Dermis blood vessel endothelial cell (primary cell): ENCODE results near the gene RMND5A. TPM values are rescaled to one million over a fixed set of nuclear protein-coding genes. Genes with fewer than 3 reads are reported as not detected.
A peak's percentile ranks its signal among the peaks of the same experiment; 100 is the strongest.

Experiments used
- DNase-seq: peaks from one replicate; pipeline ENCODE4 v3.0.0; 2010
- total RNA-seq: library from RNA; depleted of rRNA; stranded (reverse); fragments of >200 nt; gene quantifications from 2 replicates; pipeline ENCODE4 v1.2.3, GENCODE V29; 2014

The RMND5A gene
- total RNA-seq, 1 donor from 2014 or later = 91.2 TPM

DNA sequence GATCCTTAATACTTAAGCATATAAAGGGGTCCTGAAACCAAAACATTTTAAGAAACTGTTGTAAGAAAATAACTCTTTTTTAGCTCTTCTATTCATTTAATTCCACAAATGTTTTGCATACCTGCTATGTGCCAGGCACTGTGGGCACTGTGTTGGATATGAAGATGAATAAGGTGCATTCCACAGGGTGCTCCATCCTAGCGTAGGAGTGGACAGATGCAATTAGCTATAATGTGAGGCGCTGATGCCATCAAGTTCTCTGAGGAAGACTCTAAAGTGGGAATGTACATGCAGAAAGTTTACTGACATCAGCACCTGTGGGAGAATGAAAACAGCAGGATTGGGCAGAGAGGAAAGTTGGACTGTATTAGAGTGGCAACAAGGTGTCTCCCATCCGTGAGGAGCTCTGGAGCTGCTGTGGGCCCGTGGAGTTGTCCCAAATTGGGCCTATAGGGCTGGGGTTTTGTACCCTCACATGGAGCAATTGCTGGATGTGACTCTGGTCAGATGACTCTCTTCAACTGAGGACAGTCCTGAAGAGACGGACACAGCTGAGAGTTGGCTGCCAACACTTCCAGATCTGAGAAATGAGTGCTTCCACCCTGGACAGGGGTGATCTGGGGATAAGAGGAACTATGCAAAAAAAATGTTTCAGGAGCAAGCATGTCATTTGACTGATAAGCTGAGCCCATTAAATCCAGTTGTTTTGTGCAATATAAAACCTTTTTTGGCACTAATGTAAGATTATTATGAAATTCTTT lies 48.3 kb downstream of the RMND5A start:
- DNase-seq = no peak

DNA sequence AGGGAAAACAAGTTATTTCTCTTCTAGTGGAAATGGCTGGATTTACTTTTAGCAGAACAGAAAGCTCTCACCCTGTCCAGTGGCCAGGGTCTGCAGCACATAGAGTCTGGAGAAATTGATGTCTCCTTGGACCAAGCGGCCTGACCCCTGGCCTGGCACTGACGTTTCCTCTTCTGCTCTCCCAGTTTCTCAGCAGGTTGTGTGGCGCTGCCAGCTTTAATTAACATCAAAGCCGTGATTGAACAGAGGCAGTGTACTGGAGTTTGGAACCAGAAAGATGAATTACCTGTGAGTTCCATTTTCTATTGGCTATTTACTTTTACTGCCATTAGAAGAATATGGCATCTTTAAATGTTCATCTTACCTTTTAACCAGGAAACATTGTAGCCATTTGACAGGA lies 49.7 kb downstream of the RMND5A start:
- no peak for DNase-seq

DNA sequence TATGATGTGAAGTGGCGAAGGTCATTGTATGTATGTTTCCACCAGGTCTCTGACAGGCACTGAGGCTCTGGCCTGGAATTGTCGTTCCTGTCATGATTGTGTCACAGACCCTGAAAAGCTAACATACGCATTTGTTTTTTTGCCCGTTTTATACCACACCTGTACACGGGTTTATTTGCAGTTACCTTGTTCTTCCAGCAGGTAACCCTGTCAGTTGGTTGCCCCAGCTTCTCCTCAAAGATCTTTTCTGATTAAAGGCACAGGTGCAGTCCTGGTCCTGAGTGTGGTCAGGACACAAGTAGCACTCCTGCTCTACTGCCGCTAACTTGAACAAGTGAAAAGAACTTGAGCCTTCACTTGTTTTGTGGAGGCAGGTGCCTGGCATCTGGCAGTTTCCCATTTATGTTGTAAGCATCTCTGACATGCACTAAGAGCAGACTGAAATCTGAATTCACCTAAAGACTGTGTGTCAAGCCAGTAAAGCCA lies 50.8 kb downstream of the RMND5A start:
- no peak for DNase-seq

DNA sequence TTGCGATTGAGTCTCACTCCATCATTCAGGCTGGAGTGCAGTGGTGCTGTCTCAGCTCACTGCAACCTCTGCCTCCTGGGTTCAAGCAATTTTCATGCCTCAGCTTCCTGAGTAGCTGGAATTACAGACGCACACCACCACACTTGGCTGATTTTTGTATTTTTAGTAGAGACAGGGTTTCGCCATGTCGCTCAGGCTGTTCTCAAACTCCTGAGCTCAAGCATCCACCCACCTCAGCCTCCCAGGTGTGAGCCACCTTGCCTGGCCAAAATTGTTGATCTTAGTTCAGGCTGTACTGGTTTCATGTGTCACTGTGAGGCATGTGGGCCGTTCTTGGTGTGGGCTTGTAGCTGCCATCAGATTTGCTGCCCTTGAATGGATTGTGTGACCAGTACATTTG lies 52.5 kb downstream of the RMND5A start:
- DNase-seq = no peak

DNA sequence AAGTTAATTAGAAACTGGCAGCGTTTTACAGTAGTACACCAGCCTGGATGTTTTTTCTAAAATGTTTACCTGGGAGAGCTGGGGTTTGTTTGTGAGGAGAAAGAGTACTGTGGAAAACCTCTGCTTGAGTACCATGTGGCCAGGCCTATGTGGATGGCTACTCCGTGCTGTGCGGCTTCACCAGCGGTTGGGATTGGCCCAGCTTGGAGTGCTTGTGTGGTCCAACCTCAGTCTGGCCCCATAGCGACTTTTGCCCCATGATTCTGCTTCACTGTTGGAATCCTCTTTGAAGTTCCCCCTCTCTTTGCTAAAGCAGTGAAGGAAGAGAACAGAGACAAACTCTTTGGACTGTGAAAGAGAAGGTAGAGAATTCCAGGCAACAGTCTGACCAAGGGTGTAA lies 54.8 kb downstream of the RMND5A start:
- DNase-seq = no peak

DNA sequence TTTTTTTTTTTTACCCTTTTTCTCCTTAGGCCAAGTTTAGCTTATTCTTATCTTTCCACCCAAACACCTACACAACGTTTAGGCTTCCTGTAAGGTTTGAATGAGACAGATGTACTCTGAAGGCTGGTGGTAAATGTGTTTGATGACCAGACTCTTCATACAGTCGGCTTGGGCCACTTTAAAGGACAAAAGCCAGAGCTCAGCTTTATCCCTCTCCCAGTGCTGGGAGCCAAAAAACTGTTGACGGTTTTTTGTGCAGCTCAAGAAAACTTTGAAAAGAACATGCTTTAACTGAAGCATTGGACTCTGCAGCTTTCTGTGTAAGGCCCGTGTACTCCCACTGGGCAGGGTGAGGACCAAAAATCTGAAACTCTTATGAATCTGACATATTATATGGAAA lies 55.2 kb downstream of the RMND5A start:
- DNase-seq = no peak

DNA sequence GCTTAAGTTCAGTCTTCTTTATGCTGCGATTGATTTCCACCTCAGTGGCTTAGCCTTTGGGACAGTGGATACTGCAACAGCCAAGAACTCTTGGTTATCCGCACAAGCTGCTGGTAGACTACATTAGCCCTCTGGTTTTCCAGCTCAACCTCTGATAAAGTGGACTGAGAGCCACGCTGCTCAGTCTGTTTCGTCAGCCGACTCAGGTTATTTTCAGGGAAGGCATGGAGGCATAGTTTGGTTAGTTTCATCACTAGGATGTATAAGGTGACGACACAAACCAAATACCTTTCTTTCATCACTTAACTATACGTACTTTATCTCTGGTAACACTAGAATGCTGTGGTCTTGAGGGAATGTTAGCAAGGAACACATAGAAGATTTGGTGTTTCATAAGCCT lies 56.4 kb downstream of the RMND5A start:
- DNase-seq = no peak

DNA sequence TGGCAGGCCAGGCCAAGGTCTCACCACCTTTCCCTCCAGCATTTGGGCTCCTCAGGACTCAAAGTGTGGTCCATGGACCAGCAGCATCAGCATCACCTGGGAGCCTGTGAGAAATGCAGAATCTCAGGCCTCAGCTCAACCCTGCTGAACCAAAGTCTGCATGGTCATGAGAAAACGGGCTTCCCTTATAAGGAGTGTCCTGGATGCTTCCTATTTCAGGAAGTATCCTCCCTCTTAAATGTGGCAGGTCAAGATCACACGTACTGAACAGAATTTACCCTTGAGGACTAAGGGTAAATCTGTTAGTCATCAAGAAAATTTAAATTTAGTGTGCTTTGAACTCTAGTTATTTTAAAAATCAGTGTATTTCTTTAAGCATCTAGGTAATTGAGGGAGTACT lies 58.9 kb downstream of the RMND5A start:
- DNase-seq = no peak

DNA sequence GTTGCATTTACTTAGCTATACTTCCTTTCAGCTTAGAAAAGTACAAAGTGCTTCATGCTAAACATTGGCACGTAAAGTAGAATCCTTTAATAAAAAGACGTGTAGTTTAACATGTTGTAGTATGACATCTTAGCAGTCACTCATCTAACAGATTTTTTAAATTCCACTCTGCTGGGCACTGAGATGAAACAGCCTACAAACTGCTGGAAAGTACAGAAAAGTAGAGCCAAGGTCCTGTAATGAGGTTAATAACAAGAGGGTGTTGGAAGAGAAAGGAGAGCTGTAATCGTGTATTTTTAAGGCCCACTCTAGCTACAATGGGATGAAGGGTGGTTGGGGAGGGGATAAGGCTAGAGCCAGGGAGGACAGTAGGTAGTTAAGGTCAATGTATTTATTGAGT lies 59.9 kb downstream of the RMND5A start:
- no peak for DNase-seq

DNA sequence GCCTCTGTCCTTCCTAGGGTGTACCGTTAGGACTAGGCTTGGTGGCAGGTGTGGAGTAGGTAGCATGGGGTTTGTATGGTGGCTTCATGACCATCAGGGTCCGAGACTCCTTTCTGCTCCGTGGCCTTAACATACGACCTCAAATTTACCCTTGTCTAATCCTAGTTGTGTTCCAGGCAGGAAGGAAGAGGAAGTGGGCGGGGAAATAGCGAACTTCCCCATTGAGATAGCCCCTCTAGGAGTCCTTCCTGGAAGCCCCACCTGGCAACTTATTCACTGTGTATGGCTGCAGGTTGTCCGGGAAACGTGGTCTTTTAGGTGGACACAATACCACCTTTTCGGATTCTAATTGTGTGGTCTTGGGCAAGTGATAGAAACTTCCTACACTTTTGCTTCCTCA lies 61.3 kb downstream of the RMND5A start:
- no peak for DNase-seq

DNA sequence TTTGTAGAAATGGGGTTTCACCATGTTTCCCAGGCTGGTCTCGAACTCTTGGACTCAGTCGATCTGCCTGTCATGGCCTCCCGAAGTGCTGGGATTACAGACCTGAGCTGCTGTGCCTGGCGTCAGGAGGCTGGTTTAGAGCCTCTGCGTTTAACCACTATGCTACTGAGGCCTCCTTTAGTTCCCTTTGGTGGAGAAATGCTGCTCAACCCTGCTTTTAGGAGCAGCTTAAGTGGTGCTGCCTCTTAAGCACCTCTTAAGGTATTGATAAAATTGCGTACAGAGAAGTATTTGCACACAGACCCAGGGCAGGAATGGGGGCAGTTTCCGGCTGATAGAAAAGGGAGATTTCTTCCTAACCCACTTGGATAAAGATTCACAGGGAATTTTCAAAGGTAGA lies 62.7 kb downstream of the RMND5A start:
- DNase-seq = no peak

DNA sequence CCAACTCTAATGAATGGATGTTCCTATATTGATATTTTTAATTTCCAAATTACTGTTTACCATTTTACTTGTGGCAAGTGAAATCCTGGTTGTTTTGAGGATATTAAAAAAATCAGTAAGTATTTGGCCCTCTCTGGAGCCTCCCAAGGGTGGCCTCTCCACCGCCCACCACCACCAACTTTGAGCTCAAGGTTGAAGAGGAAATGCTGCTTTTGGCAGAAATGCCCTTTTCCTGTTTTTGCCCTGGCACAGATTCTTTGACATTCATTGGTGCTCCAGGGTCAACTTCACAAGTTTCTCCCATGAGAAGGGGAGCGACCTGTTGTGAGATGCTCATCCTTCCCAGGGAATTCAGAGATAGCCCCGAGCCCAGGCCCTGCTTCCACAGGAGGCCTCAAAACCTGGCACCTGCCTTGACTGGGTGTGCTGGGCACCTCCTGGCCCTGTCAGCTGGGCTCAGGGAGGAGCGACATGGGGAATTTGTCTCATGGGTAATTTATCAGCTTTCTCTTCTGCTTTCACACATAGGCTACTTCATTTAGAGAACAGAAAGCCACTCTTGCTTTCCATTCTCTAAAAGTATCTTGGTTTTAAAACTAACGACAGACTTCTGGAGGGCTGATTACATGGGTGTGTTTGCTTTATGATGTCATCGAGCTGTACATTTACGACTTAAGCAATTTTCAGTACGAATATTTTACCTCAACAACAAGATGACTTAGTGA lies 63.7 kb downstream of the RMND5A start:
- no peak for DNase-seq

DNA sequence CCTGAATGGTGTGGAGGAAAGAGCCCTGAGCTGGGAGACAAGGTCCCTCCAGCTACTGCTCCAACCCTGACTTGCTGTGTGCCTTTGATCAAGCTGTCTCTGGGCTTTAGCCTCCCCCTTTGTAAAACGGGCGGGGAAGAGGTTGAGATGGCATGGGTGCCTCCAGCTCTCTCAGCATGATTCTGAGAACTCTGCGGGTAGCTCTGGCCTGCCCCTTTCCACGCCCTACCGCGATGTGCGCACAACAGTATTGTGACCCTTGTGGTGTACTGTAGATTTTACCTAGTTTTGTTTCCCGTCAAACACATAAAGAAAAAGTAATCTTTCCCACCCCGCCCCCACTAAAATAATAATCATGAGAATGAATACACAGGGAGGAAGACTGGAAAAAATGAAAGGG lies 65.4 kb downstream of the RMND5A start:
- no peak for DNase-seq

DNA sequence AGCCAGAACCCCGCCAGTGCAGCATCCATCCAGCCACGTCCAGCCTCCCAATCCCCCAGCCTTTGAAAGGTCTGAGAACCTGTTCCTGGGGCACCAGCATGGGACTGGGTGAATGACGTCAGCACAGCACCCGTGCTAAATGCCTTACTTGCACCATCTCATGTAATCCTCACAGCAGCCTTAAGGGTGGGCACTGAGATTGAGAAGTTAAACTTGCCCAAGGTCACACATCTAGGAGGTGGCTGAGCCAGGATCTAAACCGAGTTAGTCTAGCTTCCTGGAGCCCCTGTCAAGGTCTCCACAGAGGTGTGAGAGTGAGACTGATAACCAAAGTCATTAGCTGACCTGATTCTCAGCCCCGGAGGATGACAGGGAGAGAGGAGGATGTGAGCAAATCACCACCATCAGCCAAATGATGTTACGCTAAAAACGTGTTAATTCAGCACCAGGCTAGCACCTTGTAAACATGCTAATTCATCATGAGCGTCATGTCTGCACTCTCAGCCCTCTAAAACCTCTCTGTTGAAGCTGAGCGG lies 66.0 kb downstream of the RMND5A start:
- no peak for DNase-seq

DNA sequence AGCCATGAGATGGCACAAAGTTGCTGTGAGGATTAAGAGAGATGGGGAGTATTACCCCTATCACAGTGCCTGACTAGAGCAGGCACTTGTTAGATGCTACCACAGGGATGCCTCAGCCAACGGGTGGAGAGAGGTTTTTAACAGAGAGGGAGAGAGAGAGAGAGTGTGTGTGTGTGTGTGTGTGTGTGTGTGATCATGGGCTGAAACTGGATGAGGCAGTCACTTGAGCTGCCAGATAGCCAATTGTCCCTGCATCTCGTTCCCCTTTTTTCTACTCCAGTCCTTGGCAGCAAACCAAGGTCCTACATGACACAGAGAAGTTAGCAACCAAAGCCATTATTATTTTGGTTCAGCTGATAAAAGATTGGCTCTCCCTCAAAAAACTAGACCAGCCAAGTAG lies 67.6 kb downstream of the RMND5A start:
- DNase-seq = no peak

DNA sequence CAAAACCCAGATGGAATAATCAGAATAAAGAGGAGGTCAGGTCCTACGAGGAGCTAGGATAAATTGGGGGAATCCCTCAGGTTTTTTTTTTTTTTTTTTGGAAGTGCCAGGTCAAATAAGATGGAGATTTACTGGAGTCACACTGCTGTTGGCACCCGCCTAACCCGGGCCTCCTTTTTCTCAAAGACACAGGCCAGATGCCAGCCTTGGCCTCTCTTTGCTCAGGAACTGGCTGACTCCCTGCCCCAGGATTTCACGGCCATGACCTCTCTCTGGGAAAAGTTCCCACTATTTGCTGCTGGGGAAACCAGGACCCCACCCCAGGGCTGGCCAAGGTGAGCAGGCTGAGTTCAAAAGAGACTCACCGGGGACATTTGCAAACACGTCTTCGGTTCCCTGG lies 68.1 kb downstream of the RMND5A start:
- DNase-seq = no peak

DNA sequence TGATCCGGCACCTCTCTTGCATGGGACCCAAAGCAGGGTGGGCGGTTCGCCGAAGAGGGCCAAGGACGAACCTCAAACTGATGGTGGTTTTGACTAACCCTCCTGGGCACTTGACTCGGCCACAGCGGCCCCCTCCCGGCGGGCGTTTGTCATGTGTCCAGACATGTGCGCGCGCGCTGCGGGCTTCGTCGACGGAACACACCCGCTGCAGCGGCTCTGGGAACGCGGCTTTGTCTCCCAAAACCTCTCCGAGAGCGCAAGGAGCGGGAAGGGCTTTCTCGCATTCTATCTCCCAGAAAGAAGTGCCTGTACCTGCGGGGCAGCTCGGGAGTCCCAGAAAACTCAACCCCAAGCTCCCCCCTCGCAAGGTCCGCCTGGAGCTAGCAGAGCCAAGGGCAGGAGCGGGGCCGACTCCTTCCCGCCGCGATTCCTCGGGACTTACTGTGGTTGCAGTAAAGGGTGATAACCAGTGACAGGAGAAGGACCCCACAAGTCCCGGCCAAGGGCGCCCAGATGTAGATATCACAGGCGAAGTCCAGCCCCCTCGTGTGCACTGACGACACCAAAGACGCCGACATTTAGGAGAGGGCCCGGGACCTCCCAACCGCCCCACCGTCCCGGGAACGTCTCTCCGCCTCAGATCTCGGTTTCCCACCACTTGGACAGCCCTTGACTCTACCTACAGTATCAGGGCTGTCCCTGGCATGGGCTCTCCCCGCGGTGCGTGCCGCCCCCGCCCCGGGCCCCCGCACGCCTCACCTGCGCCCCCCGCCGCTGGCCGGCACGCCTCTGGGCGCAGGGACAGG lies 69.0 kb downstream of the RMND5A start:
- DNase-seq = no peak

DNA sequence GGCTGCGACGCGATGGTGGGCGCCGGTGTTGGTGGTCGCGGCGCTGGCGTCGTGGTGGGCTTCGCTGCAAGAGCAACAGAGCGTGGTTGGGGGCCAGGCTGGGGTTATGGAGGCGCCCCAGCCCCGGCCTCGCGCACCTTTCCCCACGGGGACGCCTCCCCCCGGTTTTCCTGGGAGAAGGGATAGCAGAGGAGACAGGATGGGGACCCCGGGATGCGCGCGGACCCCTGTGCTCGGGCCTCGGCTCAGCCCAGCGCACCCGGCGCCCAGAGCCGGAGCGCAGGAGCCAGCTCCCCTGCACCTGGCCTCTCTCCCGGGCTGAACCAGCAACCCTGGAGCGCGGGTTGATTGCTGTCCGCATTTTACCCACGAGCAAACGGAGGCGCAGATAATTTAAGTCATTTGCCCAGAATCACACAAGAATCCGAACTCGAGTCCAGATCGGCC lies 69.6 kb downstream of the RMND5A start:
- no peak for DNase-seq

DNA sequence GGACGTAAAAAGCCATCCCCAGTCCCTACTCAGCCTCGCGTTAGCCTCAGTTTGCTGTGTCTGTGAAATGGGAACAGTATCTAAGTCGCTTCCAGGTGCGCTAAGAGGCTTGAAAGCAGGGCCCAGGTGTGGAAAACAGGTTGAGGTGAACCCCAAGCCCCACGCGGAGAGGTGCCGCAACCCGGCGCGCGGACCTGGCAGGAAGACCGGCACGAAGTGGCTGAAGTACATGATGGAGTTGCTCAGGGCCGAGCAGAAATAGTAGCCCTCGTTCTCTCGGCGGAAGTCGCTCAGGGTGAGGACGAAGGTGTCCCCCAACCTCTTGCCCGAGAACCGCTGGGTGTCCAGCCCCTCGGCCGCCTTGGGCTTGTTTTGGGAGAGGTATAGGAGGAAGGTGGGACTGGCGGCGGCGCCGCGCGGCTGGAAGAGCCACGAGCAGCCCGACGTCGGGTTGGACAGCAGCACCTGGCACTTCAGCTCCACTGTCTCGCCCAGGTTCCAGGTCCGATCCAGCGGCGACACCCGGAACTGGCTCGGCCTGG lies 70.1 kb downstream of the RMND5A start:
- peak; percentile 7 for DNase-seq

DNA sequence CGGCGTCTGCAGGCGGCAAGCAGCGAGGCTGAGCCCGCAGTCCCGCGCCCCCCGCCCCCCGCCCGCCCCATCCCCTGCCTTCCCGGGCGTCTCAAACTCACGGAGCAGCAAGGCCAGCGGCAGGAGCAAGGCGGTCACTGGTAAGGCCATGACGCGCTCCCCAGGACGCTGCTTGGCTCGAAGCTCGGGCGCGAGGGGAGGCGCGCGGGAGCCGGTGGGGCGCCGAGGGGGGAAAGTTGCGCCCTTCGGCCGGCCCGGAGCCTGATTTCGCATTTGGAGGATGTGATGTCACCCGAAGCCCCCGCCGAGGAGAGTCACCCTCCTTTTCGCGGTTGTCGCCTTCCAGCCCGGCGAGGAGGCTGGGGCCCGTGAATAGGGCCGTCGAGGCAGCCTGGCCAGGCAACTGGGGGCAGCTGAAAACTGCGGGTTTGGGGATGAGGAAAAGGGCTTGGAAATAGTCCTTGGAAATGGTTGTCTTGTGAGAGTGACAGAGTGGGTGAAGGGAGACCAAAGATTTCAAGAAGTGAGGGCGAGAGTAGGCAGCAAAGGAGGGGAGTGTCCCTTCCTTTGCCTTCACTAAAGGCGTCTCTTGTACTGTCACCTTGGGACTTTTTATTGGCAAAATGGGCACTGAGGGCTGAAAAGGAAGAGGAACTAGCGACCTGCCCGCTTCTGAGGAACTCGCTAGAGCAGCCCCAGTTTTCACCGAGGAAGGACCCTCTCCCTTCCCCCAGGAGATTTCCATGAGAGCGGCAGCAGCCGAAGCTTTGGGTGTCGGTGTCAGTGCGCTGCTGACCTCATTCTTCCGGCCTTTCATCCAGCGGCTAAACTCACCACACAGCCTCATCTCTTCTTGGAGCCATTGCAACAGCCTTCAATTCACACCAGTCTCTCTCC lies 70.8 kb downstream of the RMND5A start, which contains the start of gene CD8A:
CD8A (minus strand) TSS at position 238 of the 897 bp plus-strand sequence; CDS start at position 150, 88 bp downstream.
- DNase-seq = peak; percentile 34

DNA sequence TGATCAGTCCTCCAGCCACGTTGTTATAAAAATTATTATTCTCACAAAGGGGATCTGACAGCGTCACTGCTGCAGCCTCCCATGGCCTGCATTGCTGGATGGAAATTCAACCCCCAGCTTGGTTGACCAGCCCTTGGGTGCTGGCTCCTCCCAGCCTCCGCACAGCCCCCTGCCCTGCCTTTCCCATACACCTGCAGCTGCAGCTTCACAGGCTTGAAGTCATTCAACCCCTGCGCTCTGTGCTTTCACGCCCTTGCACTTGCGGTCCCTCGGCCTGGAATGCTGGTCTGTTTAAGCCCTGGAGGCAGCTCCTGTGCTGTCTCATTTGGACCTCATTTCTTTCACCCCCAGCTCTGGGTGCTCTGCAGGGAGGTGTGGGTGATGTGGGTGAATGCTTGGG lies 71.5 kb downstream of the RMND5A start:
- no peak for DNase-seq

DNA sequence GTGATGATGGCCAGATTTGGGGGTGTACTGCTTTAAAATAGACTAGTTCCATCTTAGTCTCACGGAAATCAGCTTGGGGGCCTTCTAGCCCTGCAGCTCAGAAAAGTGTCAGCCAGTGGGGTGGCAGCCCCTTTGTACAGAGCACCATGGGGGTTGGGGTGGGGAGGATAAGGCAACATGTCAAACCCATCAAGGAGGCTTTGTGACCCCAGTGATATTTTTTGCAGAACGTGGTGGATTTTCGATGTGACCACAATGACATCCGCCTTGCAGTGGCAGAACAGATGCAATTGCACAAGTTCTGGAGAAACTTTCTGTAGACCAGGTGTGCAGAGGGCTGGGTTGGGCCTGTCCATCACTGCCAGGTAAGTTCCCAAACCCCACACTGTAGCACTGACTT lies 73.7 kb downstream of the RMND5A start:
- DNase-seq = no peak
